ENCODE data around the gene TNXB.
A peak's percentile ranks its signal among the peaks of the same experiment; 100 is the strongest.
"Not testable (repeated sequence)": the region's sequence is repeated elsewhere in the genome, so short reads cannot be mapped to it uniquely, and the experiment has no call there.

Gene TNXB, protein sequence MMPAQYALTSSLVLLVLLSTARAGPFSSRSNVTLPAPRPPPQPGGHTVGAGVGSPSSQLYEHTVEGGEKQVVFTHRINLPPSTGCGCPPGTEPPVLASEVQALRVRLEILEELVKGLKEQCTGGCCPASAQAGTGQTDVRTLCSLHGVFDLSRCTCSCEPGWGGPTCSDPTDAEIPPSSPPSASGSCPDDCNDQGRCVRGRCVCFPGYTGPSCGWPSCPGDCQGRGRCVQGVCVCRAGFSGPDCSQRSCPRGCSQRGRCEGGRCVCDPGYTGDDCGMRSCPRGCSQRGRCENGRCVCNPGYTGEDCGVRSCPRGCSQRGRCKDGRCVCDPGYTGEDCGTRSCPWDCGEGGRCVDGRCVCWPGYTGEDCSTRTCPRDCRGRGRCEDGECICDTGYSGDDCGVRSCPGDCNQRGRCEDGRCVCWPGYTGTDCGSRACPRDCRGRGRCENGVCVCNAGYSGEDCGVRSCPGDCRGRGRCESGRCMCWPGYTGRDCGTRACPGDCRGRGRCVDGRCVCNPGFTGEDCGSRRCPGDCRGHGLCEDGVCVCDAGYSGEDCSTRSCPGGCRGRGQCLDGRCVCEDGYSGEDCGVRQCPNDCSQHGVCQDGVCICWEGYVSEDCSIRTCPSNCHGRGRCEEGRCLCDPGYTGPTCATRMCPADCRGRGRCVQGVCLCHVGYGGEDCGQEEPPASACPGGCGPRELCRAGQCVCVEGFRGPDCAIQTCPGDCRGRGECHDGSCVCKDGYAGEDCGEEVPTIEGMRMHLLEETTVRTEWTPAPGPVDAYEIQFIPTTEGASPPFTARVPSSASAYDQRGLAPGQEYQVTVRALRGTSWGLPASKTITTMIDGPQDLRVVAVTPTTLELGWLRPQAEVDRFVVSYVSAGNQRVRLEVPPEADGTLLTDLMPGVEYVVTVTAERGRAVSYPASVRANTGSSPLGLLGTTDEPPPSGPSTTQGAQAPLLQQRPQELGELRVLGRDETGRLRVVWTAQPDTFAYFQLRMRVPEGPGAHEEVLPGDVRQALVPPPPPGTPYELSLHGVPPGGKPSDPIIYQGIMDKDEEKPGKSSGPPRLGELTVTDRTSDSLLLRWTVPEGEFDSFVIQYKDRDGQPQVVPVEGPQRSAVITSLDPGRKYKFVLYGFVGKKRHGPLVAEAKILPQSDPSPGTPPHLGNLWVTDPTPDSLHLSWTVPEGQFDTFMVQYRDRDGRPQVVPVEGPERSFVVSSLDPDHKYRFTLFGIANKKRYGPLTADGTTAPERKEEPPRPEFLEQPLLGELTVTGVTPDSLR (N-terminal part only)

DNA sequence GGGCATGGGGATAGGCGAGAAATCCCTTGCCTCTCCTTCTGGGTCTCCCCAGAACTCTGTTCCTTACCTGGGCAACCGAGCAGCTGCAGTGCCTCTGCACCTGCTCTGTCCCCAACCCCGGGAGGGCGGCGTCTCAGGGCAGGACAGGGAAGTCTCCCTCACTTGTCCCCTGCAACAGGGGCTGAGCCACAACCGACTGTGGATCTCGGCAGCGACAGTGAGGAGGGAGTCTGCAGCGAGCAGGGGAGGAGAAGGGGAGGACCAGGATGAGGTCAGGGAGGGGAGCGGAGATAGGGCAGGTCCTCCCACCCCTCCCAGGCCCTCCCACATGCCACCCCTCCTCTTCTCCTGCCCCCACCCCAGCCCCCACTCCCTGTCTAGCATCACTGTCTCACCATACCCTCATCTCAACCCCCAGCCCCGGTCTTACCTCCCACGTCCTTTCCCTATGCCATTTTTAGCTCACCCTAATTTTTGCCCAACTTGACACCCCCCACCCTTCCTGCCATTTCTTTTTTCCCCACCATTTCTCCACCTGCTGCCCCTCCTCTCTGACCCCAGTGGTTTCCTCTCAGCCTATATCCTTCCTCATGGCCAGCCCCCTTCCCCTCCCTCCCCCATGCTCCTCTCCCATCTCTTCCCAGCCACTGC lies at the start of gene TNXB:
TSS of gene TNXB (minus strand) at position 225 of the 651 bp plus-strand sequence. CDS start 11,140 bp downstream, outside the sequence.
- DNase-seq, result peak; percentile 16

DNA sequence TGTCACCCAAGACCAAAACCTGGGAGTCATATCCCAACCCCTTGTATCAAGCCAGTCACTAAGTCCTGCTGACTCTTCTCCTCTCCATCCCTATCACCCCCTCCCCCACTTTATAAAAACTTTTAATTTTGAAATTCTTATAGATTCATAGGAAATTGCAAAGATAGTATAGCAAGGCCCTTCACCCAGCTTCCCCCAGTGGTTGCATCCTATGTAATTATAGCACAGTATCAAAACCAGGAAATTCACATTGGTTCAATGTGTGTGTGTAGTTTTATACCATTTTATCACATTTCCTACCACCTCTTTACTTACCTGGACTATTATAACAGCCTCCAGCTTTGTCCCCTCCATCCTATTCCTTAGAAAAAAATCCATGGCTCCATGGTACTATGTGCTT lies 48.9 kb upstream of the TNXB start:
- DNase-seq, result no peak

DNA sequence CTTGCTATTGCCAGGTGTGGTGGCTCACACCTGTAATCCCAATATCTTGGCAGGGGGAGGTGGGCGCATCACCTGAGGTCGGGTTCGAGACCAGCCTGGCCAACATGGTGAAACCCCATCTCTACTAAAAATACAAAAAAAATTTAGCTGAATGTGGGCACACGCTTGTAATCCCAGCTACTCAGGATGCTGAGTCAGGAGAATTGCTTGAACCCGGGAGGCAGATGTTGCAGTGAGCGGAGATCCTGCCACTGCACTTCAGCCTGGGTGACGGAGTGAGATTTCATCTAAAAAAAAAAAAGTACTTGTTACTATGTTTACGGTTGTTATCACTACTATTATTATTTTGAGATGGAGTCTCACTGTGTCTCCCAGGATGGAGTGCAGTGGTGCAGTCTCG lies 47.8 kb upstream of the TNXB start:
- DNase-seq, result no peak

DNA sequence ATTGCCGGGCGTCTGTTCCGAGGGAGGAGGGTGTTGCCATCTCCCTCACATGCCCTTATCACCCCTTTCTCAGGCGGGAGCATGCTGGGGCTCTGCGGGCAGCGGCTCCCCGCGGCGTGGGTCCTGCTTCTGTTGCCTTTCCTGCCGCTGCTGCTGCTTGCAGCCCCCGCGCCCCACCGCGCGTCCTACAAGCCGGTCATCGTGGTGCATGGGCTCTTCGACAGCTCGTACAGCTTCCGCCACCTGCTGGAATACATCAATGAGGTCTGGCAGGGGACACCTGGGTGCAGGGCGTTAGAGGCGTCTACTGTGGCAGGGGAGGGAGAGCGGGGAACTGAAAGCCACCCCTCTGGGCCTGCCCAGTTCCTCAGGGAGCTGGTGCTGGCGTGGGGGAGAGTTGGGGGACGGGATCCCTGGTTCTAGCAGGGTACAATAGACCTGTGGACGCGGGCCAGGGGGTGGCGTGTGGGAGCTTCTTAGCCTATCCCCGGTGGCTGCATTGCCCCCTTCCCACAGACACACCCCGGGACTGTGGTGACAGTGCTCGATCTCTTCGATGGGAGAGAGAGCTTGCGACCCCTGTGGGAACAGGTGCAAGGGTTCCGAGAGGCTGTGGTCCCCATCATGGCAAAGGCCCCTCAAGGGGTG lies 45.5 kb upstream of the TNXB start:
- DNase-seq, result peak; percentile 67

DNA sequence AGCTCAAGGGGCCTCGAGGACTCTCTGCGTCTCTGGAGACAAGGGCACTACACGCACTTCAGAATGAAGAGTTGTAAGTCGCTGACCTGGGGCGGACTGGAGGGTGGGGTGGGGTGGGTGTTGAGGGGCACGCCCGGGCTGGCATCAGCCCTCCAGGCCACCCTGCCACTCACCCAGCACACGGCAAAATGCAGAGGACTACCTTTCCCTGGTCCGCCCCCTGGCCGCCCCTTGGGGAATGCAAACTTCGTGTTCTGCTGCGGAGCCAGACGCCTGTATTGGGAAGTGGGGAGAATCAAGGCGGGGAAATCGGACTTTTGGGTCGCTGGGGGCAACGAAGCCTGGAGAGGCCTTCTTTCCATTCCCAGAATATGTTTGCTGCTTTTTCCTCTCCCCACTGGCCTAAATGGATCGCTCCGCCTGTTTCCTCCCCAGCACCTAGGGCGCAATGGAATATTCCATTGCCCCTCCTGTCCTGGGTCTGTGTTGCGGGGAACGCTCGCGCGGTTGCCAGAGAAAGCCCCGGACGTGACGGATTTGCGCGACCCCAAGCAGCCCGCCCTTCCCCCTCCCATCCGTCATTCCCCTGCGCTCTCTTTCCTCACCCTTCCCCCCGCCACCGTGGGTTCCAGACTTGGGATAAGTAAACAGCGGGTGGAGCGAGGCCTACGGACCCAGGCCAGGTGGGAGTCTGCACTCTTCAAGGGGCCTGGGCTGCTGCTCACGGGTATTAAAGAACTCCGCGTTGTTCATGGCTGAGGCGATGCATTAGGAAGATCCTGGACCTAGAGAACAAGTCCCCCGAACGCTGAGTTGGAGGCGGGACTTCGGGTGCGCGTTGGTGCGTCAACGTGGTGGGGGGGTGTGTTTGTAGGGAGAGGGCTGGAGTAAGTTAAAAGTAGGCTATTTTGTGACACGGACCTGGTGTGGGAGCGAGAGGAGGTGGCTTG lies 44.7 kb upstream of the TNXB start, which contains the start of gene PPT2:
TSS of gene PPT2 (plus strand) at position 578 of the 950 bp plus-strand sequence. CDS start 454 bp downstream, outside the sequence.
- peak; percentile 82 for DNase-seq

DNA sequence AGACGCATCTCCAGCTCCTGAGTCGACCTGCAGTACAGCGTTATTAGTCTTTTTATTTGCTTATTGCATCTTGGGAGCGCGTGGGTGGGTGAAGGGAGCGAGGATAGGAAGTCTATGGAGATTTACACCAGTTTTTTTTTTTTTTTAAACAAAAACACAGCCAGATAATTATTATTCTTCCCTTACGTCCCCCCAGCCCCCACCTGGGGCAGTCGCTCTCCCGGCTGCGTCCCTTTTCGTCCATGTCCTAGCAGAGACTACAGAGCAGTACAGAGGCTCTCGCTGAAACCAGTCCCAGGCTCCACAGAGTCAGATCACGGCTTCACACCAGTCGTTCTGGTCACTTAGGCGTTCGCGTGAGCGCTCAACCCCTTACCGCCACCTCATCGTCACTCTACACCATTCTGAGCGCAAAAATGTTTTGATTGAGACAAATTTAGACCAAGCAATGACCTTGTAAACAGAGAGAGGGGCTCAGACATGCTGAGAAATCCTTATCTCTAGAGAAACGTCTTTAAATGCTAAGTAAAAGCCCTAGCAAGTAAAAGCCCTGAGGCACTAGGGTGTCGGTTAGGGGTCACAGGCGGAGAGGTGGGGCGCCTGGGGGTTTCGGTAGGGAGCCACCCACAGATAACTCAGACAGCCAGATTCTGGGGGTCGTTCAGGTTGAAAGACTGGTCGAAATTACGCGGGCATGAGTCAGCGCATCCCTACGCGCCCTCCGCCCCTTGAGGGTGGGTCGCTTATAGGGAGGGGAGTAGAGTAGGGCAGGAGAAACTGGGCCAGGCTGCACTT lies 43.8 kb upstream of the TNXB start:
- no peak for DNase-seq

DNA sequence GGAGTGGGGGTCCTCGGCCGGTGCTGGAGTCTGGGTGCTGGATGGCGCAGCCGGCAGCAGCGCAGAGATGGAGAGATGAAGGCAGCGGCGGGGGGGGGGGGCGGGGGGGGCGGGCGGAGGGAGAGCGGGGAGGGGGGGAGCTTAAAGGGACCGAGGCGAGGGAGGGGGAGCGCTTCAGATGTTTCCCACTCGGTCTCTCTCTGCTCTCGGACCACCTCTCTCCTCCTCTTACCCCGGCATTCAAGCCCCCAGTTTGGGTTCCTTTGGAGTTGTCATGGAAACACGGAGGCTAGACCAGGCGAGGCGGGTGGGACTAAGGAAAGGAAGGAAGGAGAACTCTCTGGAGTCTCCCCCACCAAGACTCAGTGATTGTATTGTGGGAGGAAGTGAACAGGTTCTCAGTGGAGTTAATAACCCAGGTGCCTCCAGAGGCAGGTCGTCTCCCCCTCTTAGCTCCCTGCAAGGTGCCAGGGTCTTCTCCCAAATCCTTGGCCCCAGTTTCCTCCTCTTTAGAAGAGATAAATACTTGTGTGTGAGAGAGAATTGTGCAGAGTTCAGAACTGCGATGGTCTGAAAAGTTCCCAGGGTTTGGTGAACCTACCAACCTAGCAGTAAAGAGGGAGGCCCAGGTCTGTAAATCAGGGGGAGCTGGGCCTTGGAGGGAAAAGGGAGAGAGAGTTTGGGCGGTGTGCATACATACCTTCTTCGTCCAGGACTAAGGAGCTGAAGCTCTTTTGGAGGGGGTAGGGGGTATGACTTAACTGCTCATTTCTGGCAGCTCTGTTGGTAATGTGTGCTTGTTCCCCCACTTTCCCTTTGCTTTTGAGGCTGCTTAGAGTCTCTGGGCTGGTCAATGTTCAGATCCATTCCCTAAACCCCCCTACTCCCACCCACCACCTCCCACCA lies 43.0 kb upstream of the TNXB start, which contains the start of gene PRRT1:
TSS of gene PRRT1 (minus strand) at position 77 of the 906 bp plus-strand sequence. CDS start 112 bp downstream, outside the sequence.
- no peak for DNase-seq

DNA sequence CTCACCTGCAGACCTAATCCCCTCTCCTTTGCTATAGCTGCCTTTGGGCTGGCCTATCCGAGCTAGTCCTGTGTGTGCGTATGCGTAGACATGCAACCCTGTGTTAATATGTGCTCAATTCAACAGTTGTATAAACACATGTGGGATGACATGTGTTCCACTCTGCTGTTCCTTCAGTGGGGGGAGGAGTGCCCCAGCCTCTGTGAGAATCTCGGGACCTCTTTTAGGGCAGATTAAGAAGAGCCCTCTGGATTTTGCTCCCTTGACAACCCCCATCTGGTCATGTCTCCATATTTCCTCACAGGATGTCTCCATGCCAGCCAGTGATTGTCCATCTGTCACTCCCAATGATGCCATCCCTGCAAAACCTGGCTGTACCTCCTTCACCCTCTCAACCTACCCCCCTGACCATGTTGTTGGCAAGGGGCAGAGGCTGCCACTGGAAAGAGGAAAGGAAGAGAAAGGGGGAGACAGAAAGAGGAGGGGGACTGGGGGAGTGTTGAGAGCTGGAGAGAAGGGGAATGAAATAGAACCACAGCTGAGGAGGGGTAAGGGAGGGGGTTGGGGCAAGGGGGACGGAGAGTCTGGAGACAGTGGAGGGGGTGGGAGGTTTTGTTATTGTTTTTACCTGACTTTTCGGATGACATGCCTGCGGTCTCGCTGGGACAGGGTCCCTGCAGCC lies 42.2 kb upstream of the TNXB start:
- DNase-seq, result no peak

DNA sequence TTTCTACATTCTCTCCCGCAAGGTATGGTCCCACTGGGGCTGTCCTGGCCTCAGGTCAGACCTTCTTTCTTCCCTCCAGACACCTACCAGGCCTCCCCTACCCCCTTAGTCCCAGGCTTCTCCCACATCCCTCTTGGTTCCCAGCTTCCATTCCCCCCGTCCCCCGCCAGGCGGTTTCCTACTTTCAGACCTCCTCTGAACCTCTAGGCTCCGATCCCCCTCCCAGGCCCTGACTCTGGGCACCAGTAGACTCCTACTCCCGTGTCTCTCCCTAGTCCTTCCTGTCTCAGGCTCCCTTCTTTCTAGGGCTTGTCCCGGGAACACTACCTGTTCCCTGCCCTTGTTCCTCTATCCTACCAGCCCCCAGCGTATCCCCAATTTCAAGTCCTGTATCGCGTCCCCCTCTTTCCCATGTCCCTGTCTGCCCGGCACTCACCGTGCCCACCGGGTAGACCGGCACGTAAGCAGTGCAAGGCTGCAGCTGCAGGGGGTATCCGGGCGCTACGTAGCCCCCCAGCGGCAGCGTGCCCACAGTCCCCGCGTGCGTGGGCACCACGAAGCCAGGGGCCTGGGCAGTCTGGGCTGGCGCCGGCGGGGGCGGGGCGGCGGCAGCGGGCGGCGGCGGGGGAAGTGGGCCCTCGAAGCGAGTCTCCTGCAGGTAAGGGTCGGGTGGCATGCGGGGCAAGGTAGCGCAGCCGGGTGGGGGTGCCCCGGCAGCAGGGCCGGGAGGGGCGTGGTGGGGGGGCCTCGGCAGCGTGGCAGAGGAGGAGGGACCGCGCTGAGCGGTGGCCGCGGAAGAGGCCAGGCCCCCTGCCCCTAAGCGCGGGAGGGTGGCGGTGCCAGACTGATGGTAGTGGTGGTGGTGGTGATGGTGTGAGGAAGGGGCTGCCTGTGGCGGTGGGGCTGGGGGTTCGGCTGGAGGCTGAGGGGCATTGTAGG lies 41.1 kb upstream of the TNXB start:
- DNase-seq, result no peak

DNA sequence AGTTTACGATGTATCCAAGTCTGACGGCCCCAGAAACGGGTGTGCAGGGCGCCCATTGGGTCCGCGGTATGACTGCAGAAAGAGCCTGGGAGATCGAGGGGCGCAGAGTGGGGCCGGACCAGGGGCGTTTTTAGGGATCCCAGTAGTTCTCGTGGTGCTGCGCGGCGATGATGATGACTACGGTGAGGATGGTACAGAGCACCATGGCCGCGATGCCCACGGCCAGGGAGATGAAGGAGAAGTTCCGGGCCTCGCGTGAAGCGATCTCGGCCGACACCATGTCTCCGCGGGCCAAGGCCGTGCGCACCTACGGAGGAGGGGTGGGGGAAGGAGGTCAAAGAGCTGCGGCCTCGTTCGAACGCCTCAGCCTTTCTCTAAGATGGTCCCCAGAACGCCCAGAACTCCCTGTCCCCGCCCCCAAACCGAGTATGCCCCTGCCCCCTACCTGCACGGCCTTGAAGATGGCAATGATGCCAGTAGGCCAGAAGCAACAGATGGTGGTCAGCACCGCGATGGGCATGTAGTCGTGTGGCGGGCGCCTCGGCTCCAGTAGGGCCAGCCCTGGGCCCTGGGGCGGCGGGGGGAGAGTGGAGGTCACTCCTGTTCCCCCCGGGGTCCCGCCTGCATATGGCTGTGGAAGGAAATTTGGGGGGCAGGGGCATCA lies 40.1 kb upstream of the TNXB start:
- no peak for DNase-seq

DNA sequence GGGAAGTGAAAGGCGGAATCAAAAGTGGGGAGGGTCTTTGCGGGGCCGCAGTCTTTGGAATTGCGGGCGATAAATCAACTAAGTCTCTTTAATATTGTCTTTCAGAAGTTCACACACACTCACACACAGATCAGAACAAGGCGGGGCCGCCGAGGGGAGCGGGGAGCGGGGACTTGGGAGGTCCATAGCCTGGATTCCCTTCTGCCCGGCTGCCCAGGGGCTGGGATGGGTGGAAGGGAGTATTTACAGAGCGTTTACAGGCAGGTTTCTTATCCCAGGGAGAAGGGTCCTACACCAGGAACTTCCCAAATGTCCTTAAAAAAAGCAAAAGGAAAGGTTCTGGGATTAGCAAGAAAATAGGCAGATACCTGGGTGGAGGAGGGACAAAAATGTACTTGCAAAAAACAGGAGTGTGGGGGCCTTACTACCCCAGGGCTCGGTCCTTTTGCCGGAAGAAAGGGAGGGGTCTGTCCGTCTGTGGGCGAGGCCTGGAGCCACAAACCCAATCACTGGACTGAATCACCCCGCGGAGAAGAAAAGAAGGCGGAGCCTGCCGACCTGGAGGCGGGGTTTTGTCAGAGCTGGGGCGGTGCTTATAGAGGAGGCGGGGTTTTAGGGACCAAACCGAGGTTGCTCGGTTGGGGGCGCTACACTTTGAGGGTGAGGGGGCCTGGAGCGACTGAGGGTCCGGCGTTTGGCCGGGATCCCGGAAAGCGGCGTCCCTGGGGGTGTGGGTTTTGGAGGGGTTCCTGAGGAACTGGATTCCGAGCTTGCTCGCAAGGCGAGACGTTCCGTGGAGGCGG lies 39.4 kb upstream of the TNXB start:
- no peak for DNase-seq

DNA sequence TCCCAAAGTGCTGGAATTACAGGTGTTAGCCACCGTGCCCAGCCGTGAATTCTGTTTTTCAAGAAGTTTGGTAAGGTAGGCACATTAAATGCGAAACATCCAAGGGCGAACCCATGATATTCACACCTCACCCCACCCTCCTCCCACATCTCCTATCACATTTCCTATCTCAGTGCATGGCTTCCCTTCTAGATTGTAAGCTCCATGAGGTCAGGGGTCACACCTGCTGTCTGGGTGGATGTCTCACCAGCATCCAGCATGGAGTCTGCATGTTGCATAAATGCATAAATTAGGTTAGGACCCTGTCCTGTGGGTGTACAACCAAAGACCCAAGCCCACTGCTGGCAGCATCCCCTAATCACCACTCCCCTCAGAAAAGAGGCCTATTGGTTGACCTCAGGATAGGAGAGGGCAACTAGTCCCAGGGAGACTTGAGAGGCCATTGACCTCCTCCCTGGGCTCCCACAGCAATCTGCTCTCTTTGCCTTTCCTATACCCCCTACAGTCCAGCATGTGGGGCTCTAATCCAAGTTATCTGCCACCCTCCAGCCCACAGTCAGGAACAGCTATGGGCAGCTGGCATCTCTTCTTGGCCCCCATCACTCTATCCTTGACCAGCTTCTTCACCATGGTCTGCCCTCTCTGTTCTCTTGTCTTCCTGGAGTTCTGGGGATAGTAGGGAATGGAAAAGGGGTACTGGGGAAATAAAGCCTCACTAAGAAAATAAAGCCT lies 38.4 kb upstream of the TNXB start:
- no peak for DNase-seq

DNA sequence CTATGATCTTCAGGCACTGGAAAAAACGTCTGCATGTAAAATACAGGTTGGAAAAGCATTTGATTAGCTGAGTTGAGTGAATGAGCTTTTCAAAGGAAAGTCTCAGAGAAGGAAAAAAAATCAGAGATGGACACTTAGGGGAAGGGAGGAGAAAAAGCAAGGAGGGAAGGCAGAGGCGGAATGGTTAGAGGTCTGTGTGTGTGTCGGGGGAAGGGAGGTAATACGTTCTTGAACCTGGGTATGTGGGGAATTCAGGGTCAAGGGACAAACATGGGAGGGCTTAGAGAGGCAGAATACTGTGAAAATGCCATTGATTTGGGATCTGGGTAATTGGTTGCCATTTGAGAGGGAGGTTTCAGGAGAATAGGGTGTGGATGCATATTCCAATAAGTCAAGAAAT lies 37.5 kb upstream of the TNXB start:
- DNase-seq, result no peak

DNA sequence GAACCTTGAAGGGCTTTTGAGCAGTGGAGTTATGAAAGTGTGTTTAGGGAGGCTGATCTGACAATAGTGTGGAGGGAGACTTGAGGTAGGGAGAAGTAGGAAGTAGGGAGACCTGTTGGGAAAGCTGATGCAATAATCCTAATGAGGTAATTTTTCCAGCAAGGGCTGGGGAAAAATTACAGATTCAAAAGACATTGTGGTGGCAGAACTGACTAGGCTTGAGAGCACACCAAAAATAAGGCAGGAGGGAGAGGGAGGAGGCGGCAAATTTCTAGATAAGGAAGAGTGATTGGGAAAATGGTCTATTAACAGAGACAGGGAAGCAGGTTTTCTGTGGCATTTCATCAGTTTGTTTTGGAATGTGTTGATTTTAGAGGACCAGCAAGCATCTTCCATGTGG lies 37.1 kb upstream of the TNXB start:
- DNase-seq, result no peak

DNA sequence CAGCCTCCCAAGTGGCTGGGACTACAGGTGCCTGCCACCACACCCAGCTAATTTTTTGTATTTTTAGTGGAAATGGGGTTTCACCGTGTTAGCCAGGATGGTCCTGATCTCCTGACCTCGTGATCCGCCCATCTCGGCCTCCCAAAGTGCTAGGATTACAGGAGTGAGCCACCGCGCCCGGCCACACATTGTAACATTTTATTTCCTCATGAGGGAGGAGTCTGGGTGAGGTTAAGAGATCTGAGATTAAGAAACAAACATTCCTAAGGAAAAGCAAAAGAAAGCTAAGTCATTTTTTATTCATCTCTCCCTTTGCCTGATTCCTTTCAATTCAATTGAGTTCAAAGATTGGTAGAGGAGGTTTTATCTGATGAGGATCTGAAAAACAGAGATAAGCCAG lies 35.1 kb upstream of the TNXB start:
- not testable (repeated sequence) for DNase-seq

Data from NCI-H1105 treated with DMSO at 0.1 percent for 48 hours (cell line).